HepG2 (cell line): ENCODE measurements around the gene CCDC177. TPM values are rescaled to one million over a fixed set of nuclear protein-coding genes. Genes with fewer than 3 reads are reported as not detected.

Source experiments
- EEA1 ChIP-seq: sonication (generic); formaldehyde crosslinking; IDR thresholded peaks from 2 replicates; pipeline ENCODE4 v1.5.1; 2020; ENCODE audit warnings: mild to moderate bottlenecking, missing genetic modification reagents, borderline replicate concordance
- ZMYM4 ChIP-seq: sonication (generic); formaldehyde crosslinking; IDR thresholded peaks from 2 replicates; pipeline ENCODE4 v1.8.1; 2023; ENCODE audit warnings: mild to moderate bottlenecking, missing genetic modification reagents
- polyA plus RNA-seq, 8 experiments: library from polyadenylated mRNA; depleted of rRNA in 3 of 8; stranded (reverse) in 7 of 8; unstranded in 1 of 8; fragments of >200 nt; fragmentation: Illumina TruSeq in 4 of 8; extraction: Trizol in 4 of 8; gene quantifications; 2 replicates each; pipeline versions ENCODE4 v1.2.1 to v1.2.3, GENCODE V29; 2011 to 2016; ENCODE audit warnings: low read depth in 4 of 8, missing spikeins in 1 of 8, mixed read lengths in 1 of 8; ENCODE audit not compliant: insufficient read depth in 1 of 8
- total RNA-seq, 5 experiments: library from RNA; depleted of rRNA; stranded (reverse); fragments of >200 nt; fragmentation: Illumina TruSeq; extraction: Trizol; gene quantifications; 2 replicates each; pipeline ENCODE4 v1.2.3, GENCODE V29; 2016; ENCODE audit warnings: low read depth in 1 of 5
- TF ChIP-seq, protein P1 (sequence below): sonication (generic); formaldehyde crosslinking; IDR thresholded peaks from one replicate; pipeline ENCODE4 v1.5.1; 2020; ENCODE audit warnings: mild to moderate bottlenecking, missing genetic modification reagents; ENCODE audit errors: not compliant biosample characterization
- TF ChIP-seq, protein P2 (sequence below): sonication (generic); formaldehyde crosslinking; IDR thresholded peaks from 2 replicates; pipeline ENCODE4 v1.8.0; 2022; ENCODE audit warnings: mild to moderate bottlenecking, missing genetic modification reagents, moderate library complexity
- TF ChIP-seq, protein P3 (sequence below): sonication (generic); formaldehyde crosslinking; IDR thresholded peaks from 2 replicates; pipeline ENCODE4 v1.8.0; 2022; ENCODE audit warnings: missing genetic modification reagents, mild to moderate bottlenecking, moderate library complexity, borderline replicate concordance

CCDC177 gene
- total and polyA plus RNA-seq, 2 of the 13 experiments (the other 11 are each of a cell fraction or from before 2014, with no cell fraction given), result not detected

DNA sequence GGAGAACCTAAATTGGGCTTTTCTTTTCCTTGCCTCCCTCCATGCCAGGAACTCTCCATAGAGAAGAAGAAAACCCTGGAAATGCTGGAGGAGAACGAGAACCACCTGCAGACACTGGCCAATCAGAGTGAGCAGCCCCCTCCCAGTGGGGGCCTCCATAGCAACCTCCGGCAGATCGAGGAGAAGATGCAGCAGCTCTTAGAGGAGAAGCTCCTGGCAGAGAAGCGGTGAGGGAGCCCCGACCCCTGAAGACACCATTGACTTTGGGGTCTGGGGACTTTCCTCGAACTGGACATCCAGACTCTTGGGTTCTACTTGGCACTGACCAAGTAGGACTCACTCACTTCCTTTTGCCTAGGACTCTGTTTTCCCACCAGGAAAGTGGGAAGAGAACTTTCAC lies 48.8 kb downstream of the CCDC177 start (continued):
- TF ChIP-seq, protein P1, sequence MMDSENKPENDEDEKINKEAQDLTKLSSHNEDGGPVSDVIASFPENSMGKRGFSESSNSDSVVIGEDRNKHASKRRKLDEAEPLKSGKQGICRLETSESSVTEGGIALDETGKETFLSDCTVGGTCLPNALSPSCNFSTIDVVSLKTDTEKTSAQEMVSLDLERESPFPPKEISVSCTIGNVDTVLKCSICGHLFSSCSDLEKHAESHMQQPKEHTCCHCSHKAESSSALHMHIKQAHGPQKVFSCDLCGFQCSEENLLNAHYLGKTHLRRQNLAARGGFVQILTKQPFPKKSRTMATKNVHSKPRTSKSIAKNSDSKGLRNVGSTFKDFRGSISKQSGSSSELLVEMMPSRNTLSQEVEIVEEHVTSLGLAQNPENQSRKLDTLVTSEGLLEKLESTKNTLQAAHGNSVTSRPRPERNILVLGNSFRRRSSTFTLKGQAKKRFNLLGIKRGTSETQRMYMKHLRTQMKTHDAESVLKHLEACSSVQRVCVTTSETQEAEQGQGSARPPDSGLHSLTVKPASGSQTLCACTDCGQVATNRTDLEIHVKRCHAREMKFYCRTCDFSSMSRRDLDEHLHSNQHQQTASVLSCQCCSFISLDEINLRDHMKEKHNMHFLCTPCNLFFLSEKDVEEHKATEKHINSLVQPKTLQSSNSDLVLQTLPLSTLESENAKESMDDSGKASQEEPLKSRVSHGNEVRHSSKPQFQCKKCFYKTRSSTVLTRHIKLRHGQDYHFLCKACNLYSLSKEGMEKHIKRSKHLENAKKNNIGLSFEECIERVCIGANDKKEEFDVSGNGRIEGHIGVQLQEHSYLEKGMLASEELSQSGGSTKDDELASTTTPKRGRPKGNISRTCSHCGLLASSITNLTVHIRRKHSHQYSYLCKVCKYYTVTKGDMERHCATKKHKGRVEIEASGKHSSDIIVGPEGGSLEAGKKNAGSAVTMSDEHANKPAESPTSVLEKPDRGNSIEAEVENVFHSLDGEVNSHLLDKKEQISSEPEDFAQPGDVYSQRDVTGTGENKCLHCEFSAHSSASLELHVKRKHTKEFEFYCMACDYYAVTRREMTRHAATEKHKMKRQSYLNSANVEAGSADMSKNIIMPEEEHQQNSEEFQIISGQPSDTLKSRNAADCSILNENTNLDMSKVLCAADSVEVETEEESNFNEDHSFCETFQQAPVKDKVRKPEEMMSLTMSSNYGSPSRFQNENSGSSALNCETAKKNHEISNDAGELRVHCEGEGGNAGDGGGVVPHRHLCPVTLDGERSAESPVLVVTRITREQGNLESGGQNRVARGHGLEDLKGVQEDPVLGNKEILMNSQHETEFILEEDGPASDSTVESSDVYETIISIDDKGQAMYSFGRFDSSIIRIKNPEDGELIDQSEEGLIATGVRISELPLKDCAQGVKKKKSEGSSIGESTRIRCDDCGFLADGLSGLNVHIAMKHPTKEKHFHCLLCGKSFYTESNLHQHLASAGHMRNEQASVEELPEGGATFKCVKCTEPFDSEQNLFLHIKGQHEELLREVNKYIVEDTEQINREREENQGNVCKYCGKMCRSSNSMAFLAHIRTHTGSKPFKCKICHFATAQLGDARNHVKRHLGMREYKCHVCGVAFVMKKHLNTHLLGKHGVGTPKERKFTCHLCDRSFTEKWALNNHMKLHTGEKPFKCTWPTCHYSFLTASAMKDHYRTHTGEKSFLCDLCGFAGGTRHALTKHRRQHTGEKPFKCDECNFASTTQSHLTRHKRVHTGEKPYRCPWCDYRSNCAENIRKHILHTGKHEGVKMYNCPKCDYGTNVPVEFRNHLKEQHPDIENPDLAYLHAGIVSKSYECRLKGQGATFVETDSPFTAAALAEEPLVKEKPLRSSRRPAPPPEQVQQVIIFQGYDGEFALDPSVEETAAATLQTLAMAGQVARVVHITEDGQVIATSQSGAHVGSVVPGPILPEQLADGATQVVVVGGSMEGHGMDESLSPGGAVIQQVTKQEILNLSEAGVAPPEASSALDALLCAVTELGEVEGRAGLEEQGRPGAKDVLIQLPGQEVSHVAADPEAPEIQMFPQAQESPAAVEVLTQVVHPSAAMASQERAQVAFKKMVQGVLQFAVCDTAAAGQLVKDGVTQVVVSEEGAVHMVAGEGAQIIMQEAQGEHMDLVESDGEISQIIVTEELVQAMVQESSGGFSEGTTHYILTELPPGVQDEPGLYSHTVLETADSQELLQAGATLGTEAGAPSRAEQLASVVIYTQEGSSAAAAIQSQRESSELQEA (CRISPR knock-in tag), result no peak
- TF ChIP-seq, protein P2, sequence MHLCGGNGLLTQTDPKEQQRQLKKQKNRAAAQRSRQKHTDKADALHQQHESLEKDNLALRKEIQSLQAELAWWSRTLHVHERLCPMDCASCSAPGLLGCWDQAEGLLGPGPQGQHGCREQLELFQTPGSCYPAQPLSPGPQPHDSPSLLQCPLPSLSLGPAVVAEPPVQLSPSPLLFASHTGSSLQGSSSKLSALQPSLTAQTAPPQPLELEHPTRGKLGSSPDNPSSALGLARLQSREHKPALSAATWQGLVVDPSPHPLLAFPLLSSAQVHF (CRISPR knock-in tag), result no peak
- TF ChIP-seq EEA1, result no peak
- no peak for TF ChIP-seq ZMYM4 (CRISPR knock-in tag)
- TF ChIP-seq, protein P3, sequence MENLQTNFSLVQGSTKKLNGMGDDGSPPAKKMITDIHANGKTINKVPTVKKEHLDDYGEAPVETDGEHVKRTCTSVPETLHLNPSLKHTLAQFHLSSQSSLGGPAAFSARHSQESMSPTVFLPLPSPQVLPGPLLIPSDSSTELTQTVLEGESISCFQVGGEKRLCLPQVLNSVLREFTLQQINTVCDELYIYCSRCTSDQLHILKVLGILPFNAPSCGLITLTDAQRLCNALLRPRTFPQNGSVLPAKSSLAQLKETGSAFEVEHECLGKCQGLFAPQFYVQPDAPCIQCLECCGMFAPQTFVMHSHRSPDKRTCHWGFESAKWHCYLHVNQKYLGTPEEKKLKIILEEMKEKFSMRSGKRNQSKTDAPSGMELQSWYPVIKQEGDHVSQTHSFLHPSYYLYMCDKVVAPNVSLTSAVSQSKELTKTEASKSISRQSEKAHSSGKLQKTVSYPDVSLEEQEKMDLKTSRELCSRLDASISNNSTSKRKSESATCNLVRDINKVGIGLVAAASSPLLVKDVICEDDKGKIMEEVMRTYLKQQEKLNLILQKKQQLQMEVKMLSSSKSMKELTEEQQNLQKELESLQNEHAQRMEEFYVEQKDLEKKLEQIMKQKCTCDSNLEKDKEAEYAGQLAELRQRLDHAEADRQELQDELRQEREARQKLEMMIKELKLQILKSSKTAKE (CRISPR knock-in tag), result no peak
